Medulla oblongata (tissue), 1 donor: ENCODE data around the gene RNF31.

Experiments used
- DNase-seq: peaks from one replicate; pipeline ENCODE4 v3.0.0-alpha.2; 2015; ENCODE audit errors: extremely low spot score

Gene RNF31

DNA sequence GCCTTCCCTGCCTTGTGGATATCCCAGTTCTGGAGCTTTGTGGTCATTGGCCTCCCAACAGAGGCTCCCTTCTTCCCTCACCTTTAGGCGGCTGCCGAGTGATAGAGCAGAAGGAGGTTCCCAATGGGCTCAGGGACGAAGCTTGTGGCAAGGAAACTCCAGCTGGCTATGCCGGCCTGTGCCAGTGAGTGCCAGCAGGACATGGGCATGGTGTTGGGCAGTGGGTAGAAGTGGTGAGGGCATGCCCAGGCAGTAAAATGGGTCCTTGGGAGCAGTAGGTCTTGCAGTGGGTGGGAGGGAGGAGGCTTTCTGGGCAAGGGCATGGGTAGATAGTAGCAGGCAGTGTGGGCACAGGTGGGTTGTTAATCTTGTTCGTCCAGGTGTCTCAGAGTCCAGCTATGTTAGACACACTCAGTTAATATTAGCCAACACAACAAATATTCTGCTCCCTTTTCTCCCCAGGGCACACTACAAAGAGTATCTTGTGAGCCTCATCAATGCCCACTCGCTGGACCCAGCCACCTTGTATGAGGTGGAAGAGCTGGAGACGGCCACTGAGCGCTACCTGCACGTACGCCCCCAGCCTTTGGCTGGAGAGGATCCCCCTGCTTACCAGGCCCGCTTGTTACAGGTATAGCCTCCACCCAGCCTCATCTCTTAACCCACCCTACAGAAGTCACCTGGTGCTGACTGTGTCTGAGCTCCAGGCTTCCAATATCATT, 12.6 kb downstream of the RNF31 start:
- DNase-seq = no peak

DNA sequence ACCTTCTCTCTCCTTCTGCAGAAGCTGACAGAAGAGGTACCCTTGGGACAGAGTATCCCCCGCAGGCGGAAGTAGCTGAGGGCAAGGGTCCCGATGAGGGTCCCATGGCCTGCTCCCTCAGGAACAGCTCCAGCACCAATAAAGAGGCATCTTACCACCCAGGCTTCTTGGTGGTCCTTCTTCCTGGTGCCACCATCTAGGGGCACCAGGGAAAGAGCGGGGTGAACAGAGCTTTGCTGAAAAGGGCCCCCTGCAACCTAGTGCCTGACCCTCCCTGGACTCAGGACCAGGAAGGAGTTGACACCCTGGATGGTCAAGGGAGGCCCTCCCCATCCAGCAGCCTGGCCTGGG, 13.2 kb downstream of the RNF31 start:
- DNase-seq = no peak

DNA sequence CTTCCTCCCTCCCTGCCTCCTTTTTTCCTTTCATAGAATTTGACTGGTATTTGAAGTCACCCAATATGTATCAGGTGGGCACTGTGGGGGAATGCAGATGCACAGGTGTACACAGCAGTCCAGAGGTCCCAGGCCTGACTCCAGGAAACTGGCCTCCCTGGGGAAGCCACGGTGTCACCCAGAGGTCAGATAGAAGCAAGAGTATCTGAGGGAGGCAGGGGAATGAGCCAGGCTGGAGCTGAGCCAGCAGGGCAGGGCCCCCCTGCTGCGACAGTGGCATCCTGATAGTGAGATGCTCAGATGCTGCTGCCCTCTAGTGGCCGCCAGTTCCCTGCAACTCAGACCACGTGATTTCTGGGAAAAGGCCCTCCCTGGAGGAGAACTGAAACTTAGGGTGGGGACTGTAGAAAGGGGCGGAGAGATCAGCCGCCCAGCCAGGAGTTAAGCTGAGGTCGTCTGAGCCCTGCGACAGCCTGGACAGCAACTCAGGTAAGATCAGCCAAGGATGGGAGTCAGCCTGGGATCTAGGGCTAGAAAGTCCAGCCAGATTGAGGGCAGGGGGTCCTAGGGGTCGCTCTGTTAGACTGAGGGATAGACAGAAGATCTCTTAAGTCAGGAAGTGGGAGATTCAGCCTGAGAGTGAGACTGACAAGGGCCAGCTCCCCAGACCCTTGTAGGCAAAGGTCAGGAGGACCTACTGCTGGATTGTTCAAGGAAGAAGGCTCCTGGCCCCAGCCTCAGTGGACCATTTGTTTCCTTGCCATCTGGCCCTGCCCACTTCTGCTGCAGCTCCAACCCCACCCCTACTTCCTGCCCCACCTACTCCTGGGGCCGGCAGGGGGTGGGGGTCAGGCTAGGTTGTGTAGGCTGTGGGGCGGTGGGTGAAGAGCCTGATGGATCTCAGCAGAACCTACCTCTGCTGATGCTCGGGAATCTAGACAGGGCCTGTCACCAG, 13.8 kb downstream of the RNF31 start, which contains the start of gene IRF9:
Gene IRF9, plus strand, starts transcription at position 416 of the 955 bp plus-strand sequence. CDS start 880 bp downstream, outside the sequence.
- DNase-seq = peak; percentile 98

DNA sequence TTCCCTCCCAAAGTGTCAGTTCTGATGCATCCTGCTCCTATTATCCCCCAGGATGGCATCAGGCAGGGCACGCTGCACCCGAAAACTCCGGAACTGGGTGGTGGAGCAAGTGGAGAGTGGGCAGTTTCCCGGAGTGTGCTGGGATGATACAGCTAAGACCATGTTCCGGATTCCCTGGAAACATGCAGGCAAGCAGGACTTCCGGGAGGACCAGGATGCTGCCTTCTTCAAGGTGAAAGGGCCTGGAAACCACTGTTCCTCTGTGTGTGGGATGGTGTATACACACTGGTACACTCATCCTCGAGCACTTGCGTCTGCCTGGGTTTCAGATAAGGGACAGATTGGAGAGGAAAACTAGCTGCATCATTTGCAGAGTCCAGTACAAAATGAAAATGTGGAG, 14.8 kb downstream of the RNF31 start:
- peak; percentile 28 for DNase-seq

DNA sequence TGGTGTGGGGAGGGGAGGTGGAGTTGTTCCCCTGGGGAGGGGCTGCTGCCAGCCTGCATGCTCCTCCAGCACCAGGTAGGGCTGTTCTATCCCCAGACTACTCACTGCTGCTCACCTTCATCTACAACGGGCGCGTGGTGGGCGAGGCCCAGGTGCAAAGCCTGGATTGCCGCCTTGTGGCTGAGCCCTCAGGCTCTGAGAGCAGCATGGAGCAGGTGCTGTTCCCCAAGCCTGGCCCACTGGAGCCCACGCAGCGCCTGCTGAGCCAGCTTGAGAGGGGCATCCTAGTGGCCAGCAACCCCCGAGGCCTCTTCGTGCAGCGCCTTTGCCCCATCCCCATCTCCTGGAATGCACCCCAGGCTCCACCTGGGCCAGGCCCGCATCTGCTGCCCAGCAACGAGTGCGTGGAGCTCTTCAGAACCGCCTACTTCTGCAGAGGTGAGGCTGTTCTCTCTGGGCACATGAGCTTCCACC, 17.3 kb downstream of the RNF31 start:
- no peak for DNase-seq

- no peak for DNase-seq
These were observed 18.5 kb downstream of the RNF31 start for GRCh38 chr14:24165785-24166184.

DNA sequence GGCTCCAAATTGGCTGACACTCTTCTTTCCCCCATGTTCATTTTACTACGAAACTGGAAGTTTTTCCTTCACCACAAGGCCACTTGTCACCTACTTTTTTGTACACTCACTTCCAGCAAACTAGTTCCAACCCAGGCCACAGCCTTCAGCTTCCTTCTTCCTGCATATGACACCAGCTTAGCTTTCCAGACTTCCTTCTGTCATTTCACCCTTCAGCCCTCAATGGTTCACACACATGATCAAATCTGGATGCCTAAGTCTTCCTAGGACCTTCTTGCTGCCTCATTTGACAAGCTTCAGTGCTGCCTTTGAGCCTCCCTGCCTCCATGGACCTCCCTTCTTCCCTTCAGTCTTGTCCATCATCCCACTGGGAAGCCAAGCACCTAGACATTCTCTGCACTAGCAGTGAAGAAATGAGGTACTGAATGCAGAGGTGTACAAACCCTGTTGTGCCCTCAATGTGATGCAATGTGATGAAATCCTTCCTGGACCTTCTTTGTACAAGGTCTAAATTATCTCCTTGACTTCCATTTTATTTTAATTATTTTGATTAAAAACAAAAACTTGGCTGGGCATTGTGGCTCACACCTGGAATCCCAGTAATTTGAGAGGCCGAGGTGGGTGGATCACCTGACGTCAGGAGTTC, 20.3 kb downstream of the RNF31 start:
- no peak for DNase-seq

DNA sequence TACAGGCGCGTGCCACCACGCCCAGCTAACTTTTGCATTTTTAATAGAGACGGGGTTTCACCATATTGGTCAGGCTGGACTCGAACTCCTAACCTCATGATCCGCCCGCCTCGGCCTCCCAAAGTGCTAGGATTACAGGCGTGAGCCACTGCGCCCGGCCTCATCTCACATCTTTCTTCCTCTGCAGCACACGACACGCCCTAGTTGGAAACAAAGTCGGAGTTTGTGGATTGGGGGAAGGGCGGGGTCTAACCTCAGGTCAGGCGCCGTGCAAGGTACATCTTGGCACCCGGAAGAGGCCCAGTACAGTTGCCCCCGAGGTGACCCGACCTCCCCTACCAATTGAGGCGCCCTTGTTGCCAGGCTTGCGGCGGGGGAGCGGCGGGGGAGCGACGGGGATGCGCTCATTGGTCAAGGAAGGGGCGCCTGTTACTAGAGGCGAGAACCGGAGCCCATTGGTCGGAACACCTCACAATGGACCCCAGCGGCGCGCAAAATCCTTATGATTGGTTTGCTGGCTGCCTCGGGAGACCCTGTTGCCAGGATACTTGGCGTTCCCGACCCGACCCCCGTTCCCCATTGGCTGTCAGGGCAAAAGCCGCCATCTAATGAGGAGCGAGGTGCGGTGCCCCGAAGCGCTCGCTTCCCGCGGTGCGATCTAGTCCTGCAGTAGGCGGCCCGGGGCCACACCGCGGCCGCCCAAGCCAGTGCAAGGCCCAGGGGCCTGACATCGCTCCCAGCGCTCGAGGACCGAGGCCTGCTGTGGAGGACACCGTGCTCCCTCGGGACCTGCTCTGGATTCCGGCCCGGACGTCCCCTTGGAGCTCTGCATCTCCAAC, 24.3 kb downstream of the RNF31 start, which contains the start of gene REC8:
Gene REC8, plus strand, starts transcription at position 659 of the 839 bp plus-strand sequence. CDS start 473 bp downstream, outside the sequence.
- peak; percentile 96 for DNase-seq

- DNase-seq = no peak
These were observed 25.1 kb downstream of the RNF31 start for GRCh38 chr14:24172261-24172860.

- DNase-seq = no peak
These were observed 25.6 kb downstream of the RNF31 start for GRCh38 chr14:24172871-24173281.

DNA sequence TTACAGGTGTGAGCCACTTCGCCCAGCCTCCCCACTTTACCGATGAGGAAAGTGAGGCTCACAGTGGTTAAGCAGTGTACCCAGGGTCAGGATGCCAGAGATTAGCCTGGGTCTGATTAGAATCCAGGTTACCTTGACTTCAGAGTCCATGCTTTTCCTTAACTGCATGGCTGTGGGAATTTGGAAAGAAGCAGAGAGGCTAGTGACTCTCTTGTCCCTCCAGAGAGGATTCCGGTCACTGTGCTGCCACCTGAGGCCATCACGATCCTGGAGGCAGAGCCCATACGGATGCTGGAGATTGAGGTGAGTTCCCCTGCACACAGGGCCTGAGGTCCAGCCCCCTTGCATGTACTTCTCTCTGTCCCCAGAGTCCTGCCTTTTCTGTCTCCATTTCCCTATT, 29.3 kb downstream of the RNF31 start:
- DNase-seq = no peak

DNA sequence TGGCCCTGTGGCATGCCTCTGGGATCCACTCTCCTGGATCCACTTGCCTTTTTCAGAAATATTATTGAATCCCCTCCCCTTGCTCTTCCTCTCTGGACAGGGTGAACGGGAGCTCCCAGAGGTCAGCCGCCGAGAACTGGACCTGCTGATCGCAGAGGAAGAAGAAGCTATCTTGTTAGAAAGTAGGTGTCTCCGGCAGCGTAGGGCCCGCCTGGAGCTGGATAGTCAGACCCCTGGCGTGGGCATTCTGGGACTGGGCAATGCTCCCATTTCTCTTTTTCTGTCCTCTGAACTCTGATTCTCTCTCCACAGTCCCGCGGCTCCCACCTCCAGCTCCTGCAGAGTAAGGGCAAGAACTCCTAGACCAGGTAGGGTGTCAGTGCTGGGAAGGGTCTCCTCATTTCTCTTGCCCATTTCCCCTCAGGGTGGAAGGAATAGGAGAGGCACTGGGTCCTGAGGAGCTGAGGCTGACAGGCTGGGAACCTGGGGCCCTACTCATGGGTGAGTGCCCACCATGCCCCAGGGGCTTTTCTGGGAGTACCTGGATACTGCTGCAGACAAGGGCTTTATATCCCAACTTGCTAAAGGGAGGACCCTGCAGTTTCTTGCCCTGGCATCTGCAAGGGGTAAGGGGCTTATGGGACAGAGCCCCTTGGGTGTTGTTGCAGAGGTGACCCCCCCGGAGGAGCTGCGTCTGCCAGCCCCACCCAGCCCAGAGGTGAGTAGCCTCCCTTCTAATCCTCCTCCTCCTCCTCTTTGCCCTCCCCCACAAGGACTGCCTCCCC, 29.9 kb downstream of the RNF31 start:
- DNase-seq = no peak

GRCh38 chr14:24177891-24178290, 30.6 kb downstream of the RNF31 start:
- DNase-seq = no peak

GRCh38 chr14:24178399-24179178, 31.3 kb downstream of the RNF31 start:
- no peak for DNase-seq

GRCh38 chr14:24179294-24179960, 32.1 kb downstream of the RNF31 start:
- DNase-seq = no peak

DNA sequence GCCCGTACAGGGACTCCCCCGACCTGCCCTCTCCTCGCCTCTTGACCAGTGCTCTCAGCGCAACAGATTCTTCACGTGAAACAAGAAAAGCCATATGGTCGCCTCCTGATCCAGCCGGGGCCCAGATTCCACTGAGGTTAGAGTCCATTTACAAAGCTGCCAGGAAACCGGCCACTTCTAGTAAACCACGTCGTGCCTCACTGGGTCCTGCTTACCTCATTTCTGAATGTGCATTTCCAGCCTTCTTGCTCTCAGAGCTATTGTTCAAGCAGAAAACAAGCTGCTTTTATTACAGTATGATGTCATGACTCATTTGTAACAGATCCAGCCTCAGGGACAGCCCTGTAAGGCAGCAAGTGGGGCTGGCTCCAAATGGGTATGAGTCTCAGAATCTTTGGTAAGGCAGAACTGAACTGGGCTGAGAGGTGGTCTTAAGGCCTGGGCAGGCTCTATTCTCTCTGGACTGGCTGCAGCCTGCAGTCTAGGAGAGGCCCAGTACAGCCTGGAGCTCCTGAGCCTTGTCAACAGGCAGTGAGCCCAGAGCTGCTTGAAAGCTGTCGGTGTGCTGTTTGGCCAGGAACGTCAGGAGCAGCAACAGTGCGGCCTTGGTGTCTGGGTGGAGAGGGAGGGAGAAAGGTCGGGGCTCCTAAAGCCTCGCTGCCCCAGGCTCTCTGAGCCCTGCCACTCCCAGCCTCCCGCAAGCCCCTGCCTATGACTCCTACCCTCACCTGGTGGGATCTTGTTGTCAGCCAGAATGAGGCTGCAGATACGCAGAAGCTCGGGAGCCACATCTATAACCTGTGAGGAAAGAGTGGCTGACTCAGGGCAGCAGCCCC, 32.9 kb downstream of the RNF31 start:
- DNase-seq = peak; percentile 79

DNA sequence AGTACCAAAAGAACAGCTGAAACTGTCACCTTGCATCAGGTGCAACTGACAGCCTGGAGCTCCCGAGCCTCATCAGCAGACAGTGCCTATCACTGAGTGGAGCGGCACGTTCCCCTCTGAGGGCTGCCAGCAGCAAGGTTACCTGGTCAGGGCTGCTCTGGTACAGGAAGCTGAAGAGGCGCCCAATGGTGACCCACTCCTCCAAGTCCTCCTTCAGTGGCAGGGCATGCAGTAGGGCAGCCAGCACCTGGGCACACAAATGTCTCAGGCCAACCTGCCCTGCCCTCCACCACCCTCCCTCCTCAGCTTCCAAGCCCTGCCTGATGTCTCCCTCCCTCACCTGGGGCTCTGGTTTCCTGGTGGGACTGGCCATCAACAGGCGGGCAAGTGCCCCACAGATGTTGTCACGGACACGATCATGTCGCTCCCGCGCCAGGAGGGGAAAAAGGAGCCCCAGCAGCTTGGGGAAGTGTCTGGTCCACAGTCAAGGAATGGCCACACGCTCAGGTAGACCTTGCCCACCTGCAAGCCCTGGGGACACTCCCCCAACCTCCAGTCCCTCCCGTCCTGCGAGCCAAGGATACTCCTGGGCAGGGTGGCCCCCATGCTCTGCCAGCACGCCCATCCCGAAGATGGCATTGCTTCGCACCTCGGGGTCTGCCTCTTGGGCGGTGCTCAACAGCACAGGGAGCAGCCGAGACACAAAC, 34.2 kb downstream of the RNF31 start:
- DNase-seq = no peak
